Epithelial cell of esophagus (primary cell): Measurements from ENCODE around the gene IL6R.

Experiments used
- DNase-seq: peaks from one replicate; pipeline ENCODE4 v3.0.0; 2010; ENCODE audit warnings: low read depth
- H3K4me3 ChIP-seq: 2 replicates; pipeline ENCODE4 v1.5.1; 2011; ENCODE audit warnings: mild to moderate bottlenecking, low read length, control low read depth
- TF ChIP-seq, protein P1 (sequence below): IDR thresholded peaks from 2 replicates; pipeline ENCODE4 v1.5.1; 2011; ENCODE audit warnings: low read depth, mild to moderate bottlenecking, low read length, control low read depth, inconsistent platforms; ENCODE audit not compliant: insufficient read depth; ENCODE audit errors: missing control alignments

The IL6R gene

DNA sequence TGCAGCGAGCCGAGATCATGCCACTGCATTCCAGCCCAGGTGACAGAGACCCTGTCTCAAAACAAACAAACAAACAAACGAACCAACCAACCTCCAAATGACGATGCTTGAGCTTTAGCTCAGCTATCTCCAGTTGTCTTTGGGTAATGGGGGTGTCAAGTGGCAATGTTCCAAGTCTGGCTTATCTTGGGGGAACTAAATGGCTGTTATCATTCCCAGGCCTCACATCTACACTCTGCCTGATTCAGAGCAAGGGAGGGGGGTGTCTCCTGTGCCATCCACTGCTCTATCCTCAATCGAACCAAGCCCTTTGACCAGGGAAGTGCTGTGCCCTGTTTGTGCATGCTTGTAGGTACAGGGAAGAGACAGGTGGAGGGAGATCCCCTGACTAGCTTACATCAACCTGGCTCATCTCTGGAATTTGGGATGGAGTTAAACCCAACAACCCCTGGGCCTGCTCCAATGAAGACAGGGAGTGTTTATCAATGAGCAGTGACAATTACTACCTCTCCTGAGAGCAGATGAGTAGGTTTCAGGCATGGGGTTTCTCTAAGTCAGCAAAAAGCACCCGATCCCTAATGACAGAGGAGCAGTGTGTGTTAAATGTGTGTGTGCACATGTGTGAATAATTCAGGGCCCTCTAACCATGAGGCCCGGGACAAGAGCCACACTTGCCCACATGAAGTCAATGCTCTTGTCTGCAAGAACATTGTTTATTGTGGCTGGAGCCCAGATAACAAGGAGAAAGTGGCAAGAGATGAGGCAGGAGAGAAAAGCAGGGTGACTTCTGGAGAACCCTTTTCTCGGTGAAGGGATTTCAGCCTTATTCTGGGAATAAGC lies 20.3 kb upstream of the IL6R start:
- no peak overlapping the region for H3K4me3 ChIP-seq
- TF ChIP-seq, protein P1, sequence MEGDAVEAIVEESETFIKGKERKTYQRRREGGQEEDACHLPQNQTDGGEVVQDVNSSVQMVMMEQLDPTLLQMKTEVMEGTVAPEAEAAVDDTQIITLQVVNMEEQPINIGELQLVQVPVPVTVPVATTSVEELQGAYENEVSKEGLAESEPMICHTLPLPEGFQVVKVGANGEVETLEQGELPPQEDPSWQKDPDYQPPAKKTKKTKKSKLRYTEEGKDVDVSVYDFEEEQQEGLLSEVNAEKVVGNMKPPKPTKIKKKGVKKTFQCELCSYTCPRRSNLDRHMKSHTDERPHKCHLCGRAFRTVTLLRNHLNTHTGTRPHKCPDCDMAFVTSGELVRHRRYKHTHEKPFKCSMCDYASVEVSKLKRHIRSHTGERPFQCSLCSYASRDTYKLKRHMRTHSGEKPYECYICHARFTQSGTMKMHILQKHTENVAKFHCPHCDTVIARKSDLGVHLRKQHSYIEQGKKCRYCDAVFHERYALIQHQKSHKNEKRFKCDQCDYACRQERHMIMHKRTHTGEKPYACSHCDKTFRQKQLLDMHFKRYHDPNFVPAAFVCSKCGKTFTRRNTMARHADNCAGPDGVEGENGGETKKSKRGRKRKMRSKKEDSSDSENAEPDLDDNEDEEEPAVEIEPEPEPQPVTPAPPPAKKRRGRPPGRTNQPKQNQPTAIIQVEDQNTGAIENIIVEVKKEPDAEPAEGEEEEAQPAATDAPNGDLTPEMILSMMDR, result no peak
- no peak for DNase-seq

- DNase-seq, result no peak
Observed at GRCh38 chr1:154386643-154387352, 18.3 kb upstream of the IL6R start.

DNA sequence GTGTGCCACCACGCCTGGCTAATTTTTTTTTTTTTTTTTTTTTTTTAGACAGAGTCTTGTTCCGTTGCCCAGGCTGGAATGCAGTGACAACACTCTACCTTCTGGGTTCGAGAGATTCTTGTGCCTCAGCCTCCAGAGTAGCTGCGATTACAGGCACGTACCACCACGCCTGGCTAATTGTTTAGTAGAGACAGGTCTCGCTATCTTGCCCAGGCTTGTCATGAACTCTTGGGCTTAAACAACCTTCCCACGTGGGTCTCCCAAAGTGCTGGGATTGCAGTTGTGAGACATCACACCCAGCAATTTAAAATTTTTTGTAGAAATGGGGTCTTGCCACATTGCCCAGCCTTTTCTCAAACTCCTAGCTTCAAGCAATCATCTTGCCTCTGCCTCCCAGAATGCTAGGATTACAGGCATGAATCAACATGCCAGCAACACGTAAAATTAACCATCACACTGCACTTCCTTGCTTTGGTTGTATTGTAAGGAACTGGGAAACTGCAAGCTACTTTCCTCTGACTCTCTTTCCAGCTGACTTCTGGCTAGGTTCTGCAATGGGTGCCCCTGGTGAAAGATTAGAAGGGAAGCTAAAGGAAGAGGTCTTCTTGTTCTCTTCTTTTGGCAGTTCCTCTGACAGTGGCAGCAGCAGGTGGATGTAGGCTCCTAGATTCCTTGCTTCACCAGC lies 13.9 kb upstream of the IL6R start:
- TF ChIP-seq, protein P1, result no peak
- DNase-seq, result peak; percentile 89
- H3K4me3 ChIP-seq, result no peak overlapping the region

More at GRCh38 chr1:154386643-154387352, 18.3 kb upstream of the IL6R start:
- TF ChIP-seq, protein P1, result no peak
- H3K4me3 ChIP-seq, result no peak overlapping the region

- no peak overlapping the region for H3K4me3 ChIP-seq
- DNase-seq, result no peak
- TF ChIP-seq, protein P1, result no peak
Observed at GRCh38 chr1:154398141-154398540, 7.0 kb upstream of the IL6R start.

- no peak for DNase-seq
- TF ChIP-seq, protein P1, result no peak
- H3K4me3 ChIP-seq, result no peak overlapping the region
Observed at GRCh38 chr1:154398678-154399077, 6.5 kb upstream of the IL6R start.

DNA sequence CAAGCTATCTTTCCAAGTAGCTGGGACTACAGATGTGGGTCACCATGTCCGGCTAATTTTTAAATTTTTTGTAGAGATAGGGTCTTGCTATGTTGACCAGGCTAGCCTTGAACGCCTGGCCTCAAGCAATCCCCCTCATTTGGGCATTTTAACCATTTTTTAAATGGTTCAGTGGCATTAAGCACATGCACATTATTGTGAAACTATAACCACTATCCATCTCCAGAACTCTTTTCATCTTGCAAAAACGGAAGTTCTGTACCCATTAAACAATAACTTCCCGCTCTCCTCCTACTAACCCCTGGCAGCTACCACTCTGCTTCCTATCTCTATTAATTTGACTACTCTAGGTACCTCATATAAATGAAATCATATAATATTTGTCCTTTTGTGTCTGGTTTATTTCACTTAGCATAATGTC lies 4.8 kb upstream of the IL6R start:
- TF ChIP-seq, protein P1, result no peak
- DNase-seq, result no peak
- no peak overlapping the region for H3K4me3 ChIP-seq
